ENCODE results near the gene BGN. TPM values are rescaled to one million over a fixed set of nuclear protein-coding genes. Genes with fewer than 3 reads are reported as not detected.

Gene BGN
- total RNA-seq, 1 experiment from 2014 or later, result 1.2 TPM

DNA sequence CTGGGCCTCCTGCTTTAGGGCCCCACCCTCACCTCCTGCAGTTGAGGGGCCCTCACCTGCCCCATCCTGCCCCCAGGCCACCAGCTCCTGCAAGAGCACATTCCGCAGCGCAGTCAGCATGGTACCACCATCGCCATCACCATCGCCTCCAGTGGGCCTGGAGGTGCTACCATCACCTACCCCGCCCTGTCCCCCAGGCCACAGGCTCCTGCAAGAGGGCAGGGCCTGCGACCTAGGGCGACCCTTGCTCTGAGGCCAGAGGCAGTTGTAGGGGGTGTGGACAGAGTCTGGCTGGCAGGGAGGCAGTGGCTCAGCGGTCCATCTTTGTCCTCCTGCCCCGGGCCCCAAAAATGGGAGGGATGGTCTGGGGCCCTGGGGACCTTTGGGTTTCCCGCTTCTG is 20.5 kb upstream of the BGN start:
- no peak overlapping the region for H4K5ac ChIP-seq (ENCODE audit: insufficient read length, low read depth, low read length)
- H2BK20ac ChIP-seq (ENCODE audit: low read depth, low read length, poor library complexity, severe bottlenecking), result no peak overlapping the region
- peaks cover 16% of the 10 kb centered on the region for H3K9me3 ChIP-seq (ENCODE audit: control insufficient read depth, low read depth, low read length)
- no peak for DNase-seq
- H2BK120ac ChIP-seq (ENCODE audit: low read depth, low read length, poor library complexity, severe bottlenecking), result no peak overlapping the region
- H4K20me1 ChIP-seq (ENCODE audit: control insufficient read depth, insufficient read depth, insufficient read length), result no peaks in the 10 kb centered on the region
- H3K36me3 Mint-ChIP-seq (ENCODE audit: insufficient read depth in 1 of 3, low read depth in 3 of 3), result peaks cover 0 to 9% (median 5%) of the 10 kb centered on the region in 3 experiments; a peak in 3 of 7 replicates
- H2BK12ac ChIP-seq (ENCODE audit: insufficient read length, low read depth, low read length), result no peak overlapping the region
- H3K4ac ChIP-seq (ENCODE audit: low read depth, low read length), result no peak overlapping the region
- H3K27ac Mint-ChIP-seq, result no peak overlapping the region
- WGBS (ENCODE audit: extremely low coverage, insufficient read length, low lambda C conversion rate), result no CpG with 5 or more reads among the region's 10 CpGs
- TF ChIP-seq, protein P1, sequence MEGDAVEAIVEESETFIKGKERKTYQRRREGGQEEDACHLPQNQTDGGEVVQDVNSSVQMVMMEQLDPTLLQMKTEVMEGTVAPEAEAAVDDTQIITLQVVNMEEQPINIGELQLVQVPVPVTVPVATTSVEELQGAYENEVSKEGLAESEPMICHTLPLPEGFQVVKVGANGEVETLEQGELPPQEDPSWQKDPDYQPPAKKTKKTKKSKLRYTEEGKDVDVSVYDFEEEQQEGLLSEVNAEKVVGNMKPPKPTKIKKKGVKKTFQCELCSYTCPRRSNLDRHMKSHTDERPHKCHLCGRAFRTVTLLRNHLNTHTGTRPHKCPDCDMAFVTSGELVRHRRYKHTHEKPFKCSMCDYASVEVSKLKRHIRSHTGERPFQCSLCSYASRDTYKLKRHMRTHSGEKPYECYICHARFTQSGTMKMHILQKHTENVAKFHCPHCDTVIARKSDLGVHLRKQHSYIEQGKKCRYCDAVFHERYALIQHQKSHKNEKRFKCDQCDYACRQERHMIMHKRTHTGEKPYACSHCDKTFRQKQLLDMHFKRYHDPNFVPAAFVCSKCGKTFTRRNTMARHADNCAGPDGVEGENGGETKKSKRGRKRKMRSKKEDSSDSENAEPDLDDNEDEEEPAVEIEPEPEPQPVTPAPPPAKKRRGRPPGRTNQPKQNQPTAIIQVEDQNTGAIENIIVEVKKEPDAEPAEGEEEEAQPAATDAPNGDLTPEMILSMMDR (conservative IDR thresholded peaks at IDR 0.05), result no peak
- no peak overlapping the region for H3K56ac ChIP-seq (ENCODE audit: insufficient read length, low read depth, low read length)
- H3K14ac ChIP-seq (ENCODE audit: insufficient read depth, low read length), result no peak overlapping the region
- H3K79me1 ChIP-seq (ENCODE audit: insufficient read depth, low read depth, low read length, poor library complexity, severe bottlenecking), result no peaks in the 10 kb centered on the region
- no peak overlapping the region for H3K9ac ChIP-seq (ENCODE audit: extremely low read depth, insufficient read length, low read length)
- H3K23me2 ChIP-seq (ENCODE audit: insufficient read length, low read depth, low read length, poor library complexity, severe bottlenecking), result peaks cover 6% of the 10 kb centered on the region
- H2AFZ ChIP-seq (ENCODE audit: low read length), result no peak overlapping the region
- no peak overlapping the region for H2BK5ac ChIP-seq (ENCODE audit: insufficient read length, low read length)
- no peak overlapping the region for H3K4me2 ChIP-seq (ENCODE audit: insufficient read depth, insufficient read length, low read length)
- H3T11ph ChIP-seq (ENCODE audit: low read length), result no peak overlapping the region
- no peak overlapping the region for H2BK15ac ChIP-seq (ENCODE audit: low read depth, low read length)
- H4K8ac ChIP-seq (replicated peaks; ENCODE audit: insufficient read length, low read depth, low read length), result no peak overlapping the region
- no peak overlapping the region for H2AK5ac ChIP-seq (ENCODE audit: insufficient read length, low read length)
- H3K18ac ChIP-seq (ENCODE audit: insufficient read length, low read depth, low read length), result no peak overlapping the region
- H3K79me2 ChIP-seq (ENCODE audit: insufficient read depth, low read length), result no peaks in the 10 kb centered on the region; the same call in 1 of the 2 replicates
- no peak overlapping the region for H3K4me3 Mint-ChIP-seq
- peaks cover 2% of the 10 kb centered on the region in 2 experiments; a peak in 3 of 4 replicates for H3K4me1 Mint-ChIP-seq
- peaks cover 3% of the 10 kb centered on the region for H3K27me3 ChIP-seq (ENCODE audit: insufficient read depth, low read length)
- H4K91ac ChIP-seq (ENCODE audit: insufficient read length, low read depth, low read length), result no peak overlapping the region
- no peaks in the 10 kb centered on the region; the same call in 1 of the 2 replicates for H3K4me1 ChIP-seq (ENCODE audit: insufficient read depth, low read length)
- H3K27me3 Mint-ChIP-seq (ENCODE audit: low read depth), result peaks cover 34% of the 10 kb centered on the region
- H3K23ac ChIP-seq (ENCODE audit: insufficient read length, low read depth, low read length), result no peak overlapping the region
- peaks cover 43 to 70% of the 10 kb centered on the region in 2 experiments for H3K9me3 Mint-ChIP-seq
- H3K27ac ChIP-seq (ENCODE audit: insufficient read length, low read depth, low read length), result no peak overlapping the region
